NCI-H748 treated with DMSO at 0.1 percent for 48 hours (cell line): ENCODE results near the gene OR1A2.
"Not testable (repeated sequence)": the region's sequence is repeated elsewhere in the genome, so short reads cannot be mapped to it uniquely, and the experiment has no call there.

Experiments used
- DNase-seq: peaks from one replicate; lab custom pipeline; 2025; lab: John Stamatoyannopoulos, UW

Gene OR1A2, protein sequence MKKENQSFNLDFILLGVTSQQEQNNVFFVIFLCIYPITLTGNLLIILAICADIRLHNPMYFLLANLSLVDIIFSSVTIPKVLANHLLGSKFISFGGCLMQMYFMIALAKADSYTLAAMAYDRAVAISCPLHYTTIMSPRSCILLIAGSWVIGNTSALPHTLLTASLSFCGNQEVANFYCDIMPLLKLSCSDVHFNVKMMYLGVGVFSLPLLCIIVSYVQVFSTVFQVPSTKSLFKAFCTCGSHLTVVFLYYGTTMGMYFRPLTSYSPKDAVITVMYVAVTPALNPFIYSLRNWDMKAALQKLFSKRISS

DNA sequence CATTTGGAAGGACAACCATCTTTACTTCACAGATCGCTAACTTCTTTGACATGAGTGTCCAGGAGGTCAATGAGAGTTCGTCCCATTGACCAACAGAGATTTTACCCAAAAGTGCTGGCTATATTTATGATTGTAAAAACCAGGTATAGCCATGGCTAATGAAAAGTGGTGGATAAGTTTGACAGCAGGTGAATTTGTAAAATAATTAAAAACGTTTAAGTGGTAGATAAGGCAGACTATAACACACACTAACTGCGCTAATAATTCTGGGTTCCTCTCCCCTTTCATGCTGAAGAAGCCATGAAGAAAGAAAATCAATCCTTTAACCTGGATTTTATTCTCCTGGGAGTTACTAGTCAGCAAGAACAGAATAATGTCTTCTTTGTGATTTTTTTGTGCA, at the start of gene OR1A2:
Gene OR1A2, plus strand, starts transcription at position 301 of the 400 bp plus-strand sequence. Its CDS starts 0 bp downstream, at position 301.
- DNase-seq, result no peak

DNA sequence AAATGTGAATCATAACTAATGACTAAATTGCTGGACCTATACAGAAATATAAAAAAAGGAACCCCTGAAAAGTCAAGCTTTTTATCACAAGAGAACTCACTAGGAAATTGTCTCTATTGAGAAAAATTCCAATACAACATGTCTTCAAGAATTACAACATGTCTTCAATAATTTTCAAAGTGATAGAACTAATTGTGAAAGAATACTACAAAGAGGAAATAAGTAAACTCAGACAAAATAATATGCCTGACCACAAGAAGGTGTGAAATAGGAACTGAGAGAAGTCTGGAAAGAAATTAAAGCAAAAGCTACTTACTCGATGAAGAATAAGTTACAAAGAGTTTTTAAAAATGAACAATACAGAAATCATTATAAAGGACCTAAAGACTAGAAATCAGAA, 40.1 kb upstream of the OR1A2 start:
- no peak for DNase-seq

DNA sequence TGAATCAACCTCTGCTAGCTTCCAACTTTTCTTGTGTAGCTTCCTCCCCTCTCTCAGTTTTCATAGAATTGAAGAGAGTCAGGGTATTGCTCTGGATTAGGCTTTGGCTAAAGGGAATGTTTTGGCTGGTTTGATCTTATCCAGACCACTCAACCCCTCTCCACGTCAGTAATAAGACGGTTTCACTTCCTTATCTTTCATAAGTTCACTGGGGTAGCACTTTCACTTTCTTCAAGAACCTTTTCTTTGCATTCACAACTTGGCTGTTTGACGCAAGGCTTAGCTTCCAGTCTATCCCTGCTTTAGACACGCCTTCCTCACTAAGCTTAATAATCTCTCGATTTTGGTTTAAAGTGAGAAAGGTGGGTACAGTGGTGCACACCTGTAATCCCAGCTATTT, 29.7 kb upstream of the OR1A2 start:
- DNase-seq, result no peak

DNA sequence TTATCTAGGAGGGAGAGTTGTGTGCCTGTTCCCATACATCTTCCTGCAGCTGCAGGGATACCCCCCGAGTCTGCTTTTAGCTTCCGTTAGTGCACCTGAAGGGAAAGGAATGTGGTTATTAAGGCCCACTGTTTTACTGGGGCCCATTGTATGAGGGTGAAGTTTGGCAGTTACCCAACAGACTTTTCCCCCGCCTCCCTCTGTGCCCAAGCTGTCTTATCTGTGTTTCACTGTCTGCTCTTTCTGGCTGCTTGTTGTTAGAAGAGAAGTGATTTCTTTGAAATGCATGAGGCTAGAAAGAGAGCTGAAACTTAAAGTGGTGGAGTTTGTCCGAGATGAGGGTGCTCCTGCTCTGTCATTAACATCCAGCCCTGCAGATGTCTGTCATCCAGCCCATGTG, 7.4 kb upstream of the OR1A2 start:
- DNase-seq, result no peak

GRCh38 chr17:3207367-3207766, 10.0 kb downstream of the OR1A2 start, which contains the start of gene OR1A1:
Gene OR1A1 (plus strand): TSS chr17:3207667. CDS start chr17:3215621, 7,954 bp downstream.
- no peak for DNase-seq

DNA sequence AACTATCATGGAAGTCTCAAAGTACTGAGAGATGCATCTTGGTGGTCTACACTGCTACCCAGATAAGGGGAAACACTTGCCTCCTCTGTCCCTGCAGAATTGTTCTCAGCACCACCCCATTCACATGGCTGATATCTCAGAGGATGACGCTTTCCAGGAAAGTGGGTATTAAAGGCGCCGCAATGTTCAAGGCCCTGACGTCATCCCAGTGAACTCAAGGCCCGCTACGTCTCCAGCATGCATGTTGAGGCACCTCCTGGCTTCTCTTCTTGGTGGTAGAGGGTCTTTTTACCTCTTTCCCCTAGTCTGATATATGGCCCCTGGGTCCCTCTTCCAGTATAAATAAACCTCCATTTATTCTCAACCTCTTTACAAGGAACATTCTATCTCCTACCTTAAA, 11.2 kb downstream of the OR1A2 start:
- DNase-seq, result no peak

DNA sequence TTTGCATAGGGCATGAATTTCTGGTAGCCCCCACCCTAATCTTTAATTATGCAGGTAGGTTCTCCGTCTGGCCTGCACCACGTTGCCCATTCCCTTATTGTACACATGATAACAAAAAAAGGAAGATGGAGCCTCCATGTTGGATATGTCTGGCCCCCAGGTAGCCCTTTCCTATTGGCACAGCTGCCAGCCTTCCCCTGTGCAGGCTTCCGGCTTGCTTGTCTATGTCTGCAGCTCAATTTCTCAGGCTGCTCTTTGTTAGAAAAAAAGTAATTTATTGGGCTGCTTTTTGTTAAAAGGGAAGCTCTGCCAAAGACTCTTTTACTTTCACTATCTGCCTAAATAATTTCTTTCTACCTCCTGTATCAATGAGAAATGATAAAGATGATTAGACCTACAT, 15.7 kb downstream of the OR1A2 start:
- no peak for DNase-seq

DNA sequence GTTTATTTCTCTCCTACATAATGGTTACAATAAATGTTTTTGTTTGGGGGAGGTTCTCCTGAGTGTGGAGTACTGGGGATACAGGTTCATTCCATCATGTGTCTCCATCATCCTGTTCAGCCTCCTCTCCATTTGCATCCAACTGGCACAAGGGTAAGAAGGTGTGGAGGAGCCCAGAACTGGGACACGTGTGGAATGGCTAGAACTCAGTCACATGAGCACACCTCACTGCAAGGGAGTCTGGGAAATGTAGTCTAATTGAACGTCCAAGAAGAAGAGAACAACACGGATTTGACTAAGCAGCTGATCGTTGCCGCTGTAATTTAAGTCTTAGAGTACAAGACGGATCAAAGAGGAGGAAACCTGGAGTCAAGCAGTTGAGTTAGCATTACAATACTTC, 16.3 kb downstream of the OR1A2 start:
- DNase-seq, result no peak

GRCh38 chr17:3219978-3220377, 22.7 kb downstream of the OR1A2 start:
- not testable (repeated sequence) for DNase-seq

DNA sequence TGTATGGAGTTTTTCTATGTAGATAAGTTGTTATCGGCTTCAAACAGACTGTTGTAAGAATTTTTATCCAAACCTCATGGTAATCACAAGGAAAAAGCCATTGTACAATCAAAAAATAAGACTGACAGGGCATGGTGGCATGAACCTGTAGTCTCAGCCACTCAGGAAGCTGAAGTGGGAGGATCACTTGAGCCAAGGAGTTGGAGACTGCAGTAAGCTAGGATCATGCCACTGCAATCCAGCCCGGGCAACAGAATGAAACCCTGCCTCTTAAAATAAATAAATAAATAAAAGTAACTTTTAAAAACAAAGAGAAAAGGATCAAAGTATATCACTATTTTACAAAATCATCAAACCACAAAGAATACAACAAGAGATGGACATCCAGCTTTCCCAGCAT, 24.5 kb downstream of the OR1A2 start:
- DNase-seq, result no peak

DNA sequence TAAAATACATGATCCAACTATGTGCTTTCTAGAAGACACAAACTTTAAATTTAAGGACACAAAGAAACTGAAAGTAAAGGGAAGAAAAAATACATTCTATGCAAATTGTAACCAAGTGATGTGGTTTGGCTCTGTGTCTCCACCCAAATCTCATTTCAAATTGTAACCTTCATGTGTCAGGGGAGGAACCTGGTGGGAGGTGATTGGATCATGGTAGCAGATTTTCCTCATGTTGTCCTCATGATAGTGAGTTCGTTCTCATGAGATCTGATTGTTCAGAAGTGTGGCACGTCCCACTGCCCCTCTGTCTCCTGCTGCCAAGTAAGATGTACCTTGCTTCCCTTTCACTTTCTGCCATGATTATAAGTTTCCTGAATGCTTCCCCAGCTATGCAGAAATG, 25.2 kb downstream of the OR1A2 start:
- DNase-seq, result no peak

- not testable (repeated sequence) for DNase-seq
Observed at GRCh38 chr17:3224721-3225352, 27.5 kb downstream of the OR1A2 start.

DNA sequence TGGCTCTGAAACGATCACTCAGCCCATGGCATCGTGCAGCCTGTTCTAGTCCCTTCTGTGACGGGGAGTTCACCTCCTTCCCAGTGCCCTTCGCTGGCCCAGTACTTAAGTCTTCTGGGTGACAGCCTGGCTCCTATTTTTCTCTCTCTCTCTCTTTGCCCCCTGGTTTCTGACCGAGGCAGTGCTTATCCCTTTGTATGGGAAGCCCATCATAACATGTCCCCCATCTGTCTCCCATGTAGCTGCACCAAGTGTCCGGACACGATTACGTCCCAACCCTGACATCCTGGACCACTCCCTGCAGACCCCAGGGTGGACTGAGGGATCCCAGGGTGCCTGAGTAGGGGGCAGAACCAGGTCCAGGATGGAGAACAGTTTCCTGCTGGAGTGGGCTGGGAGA, 35.0 kb downstream of the OR1A2 start:
- not testable (repeated sequence) for DNase-seq

DNA sequence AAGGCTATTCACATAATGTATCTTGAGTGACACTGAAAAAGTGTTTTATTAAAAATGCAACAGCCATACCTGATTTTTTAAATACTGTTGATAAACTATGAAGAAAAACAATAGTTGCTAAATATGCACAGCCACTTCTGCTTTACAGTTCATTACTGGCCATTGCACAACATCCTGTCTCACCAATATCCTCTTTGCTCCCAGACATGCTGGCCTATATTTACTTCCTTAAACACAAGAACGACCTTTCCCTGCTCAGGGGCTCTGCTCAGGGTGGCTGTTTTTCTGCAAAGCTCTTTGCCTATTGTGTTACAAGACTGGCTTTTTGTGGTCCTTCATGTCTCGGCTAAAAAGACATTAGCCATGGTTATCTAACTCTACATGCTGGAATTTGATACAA, 41.4 kb downstream of the OR1A2 start:
- DNase-seq, result not testable (repeated sequence)

DNA sequence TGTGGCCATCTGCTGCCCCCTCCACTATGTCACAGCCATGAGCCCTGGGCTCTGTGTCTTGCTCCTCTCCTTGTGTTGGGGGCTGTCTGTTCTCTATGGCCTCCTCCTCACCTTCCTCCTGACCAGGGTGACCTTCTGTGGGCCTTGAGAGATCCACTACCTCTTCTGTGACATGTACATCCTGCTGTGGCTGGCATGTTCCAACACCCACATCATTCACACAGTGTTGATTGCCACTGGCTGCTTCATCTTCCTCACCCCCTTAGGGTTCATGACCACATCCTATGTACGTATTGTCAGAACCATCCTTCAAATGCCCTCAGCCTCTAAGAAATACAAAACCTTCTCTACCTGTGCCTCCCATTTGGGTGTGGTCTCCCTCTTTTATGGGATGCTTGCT, 43.7 kb downstream of the OR1A2 start:
- DNase-seq, result not testable (repeated sequence)

GRCh38 chr17:3244841-3245240, 47.5 kb downstream of the OR1A2 start:
- DNase-seq, result not testable (repeated sequence)
